GM23248 (cell line): ENCODE data around the gene PIBF1.

Experiments used
- EZH2 ChIP-seq: fragments of 200-600 bp; sonication (generic); IDR thresholded peaks from 2 replicates; pipeline ENCODE4 v1.6.1; 2018; ENCODE audit warnings: antibody characterized with exemption, mild to moderate bottlenecking; ENCODE audit not compliant: insufficient read depth, poor library complexity, severe bottlenecking
- EZH2phosphoT487 ChIP-seq: fragments of 200-600 bp; sonication (generic); IDR thresholded peaks from 2 replicates; pipeline ENCODE4 v1.6.1; 2018; ENCODE audit warnings: antibody characterized with exemption, moderate library complexity, mild to moderate bottlenecking, low read depth; ENCODE audit not compliant: insufficient read depth

DNA sequence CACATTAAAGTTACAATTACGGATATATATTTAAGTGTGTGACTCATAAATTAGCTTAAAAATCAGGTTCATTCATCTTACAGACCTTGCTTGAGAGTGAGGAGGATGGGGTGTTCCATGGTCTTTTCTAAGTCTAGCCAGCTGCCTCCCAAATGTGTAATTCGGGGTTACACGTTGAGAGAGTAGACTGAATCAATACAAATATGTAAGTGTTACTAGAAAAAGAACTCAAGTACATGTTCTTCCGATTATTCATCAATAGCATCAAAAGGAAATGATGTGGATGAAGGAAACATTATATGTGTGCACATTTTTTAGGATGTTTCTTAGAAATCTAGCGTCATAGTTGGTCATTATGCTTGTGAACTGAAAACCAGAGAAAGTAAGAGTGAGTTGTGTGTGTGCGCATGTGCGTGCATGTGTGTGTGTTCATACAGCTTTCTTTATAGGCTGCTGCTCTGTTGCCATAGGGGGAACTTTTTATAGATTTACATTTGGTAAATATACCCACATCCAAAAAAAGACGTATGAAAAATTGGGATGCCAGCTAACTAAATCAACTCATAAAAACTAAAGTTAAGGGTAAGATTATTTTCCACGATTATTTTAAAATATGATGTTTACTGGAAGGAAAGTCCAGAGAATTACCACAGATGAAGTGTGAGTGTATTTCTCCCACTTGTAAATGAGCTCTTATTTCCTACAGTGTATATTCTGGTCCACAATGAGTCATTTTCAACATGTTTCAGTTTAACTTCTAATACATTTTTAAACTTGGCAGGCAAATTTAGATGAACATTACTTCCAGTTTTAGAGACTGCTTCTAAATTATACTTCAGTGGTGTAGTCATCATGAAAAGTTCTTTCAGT, 82.4 kb downstream of the PIBF1 start:
- TF ChIP-seq EZH2 (no peak), EZH2phosphoT487 (no peak)
